HG03139 (cell line): ENCODE data around the gene HCFC2.
"Not testable (repeated sequence)": the region's sequence is repeated elsewhere in the genome, so short reads cannot be mapped to it uniquely, and the experiment has no call there.

Source experiments
- ATAC-seq: cut with Tn5 transposase; IDR thresholded peaks from one replicate; pipeline ENCODE4 v1.9.1; 2021; ENCODE audit not compliant: unreplicated experiment

Gene HCFC2

GRCh38 chr12:104114834-104115586 is 50.7 kb downstream of the HCFC2 start:
- not testable (repeated sequence) for ATAC-seq

GRCh38 chr12:104115587-104115975 is 51.2 kb downstream of the HCFC2 start:
- ATAC-seq = no peak

GRCh38 chr12:104121001-104121400 is 56.7 kb downstream of the HCFC2 start:
- no peak for ATAC-seq

GRCh38 chr12:104122298-104122697 is 58.0 kb downstream of the HCFC2 start:
- ATAC-seq = no peak

- no peak for ATAC-seq
Observed at GRCh38 chr12:104126548-104126947, 62.2 kb downstream of the HCFC2 start.

- ATAC-seq = no peak
Observed at GRCh38 chr12:104130760-104131159, 66.4 kb downstream of the HCFC2 start.

- no peak for ATAC-seq
Observed at GRCh38 chr12:104131609-104132008, 67.3 kb downstream of the HCFC2 start.

GRCh38 chr12:104132351-104132956 is 68.1 kb downstream of the HCFC2 start:
- ATAC-seq = no peak

GRCh38 chr12:104133321-104133720 is 69.0 kb downstream of the HCFC2 start:
- ATAC-seq = no peak

- ATAC-seq = no peak
Observed at GRCh38 chr12:104133866-104134265, 69.5 kb downstream of the HCFC2 start.

GRCh38 chr12:104134882-104135281 is 70.6 kb downstream of the HCFC2 start:
- no peak for ATAC-seq

- ATAC-seq = no peak
Observed at GRCh38 chr12:104136577-104136976, 72.2 kb downstream of the HCFC2 start.

- peak; percentile 33 for ATAC-seq
Observed at GRCh38 chr12:104137001-104137901, 72.9 kb downstream of the HCFC2 start.

GRCh38 chr12:104137902-104138796 is 73.8 kb downstream of the HCFC2 start, which contains the start of gene NFYB:
Gene NFYB, minus strand, starts transcription at chr12:104138210. Its CDS starts 2,757 bp downstream, at chr12:104135453.
- ATAC-seq = peak; percentile 92

- ATAC-seq = no peak
Observed at GRCh38 chr12:104138797-104139152, 74.4 kb downstream of the HCFC2 start.

- no peak for ATAC-seq
Observed at GRCh38 chr12:104142543-104142942, 78.2 kb downstream of the HCFC2 start.

- ATAC-seq = no peak
Observed at GRCh38 chr12:104143002-104143401, 78.7 kb downstream of the HCFC2 start.

- ATAC-seq = no peak
Observed at GRCh38 chr12:104143918-104144317, 79.6 kb downstream of the HCFC2 start.

GRCh38 chr12:104147346-104147745 is 83.0 kb downstream of the HCFC2 start:
- ATAC-seq = no peak

- ATAC-seq = no peak
Observed at GRCh38 chr12:104150416-104150815, 86.1 kb downstream of the HCFC2 start.
